Forelimb muscle (tissue), 1 donor: ENCODE measurements around the gene EDNRB. TPM values are rescaled to one million over a fixed set of nuclear protein-coding genes. Genes with fewer than 3 reads are reported as not detected.
"Not testable (repeated sequence)": the region's sequence is repeated elsewhere in the genome, so short reads cannot be mapped to it uniquely, and the experiment has no call there.

Source experiments
- DNase-seq: peaks from one replicate; pipeline ENCODE4 v3.0.0-alpha.2; 2013; ENCODE audit warnings: low read depth
- polyA plus RNA-seq: library from polyadenylated mRNA; unstranded; fragments of 120-200 nt; gene quantifications from one replicate; pipeline ENCODE4 v1.2.1, GENCODE V29; 2013; ENCODE audit not compliant: insufficient read length

EDNRB gene
- polyA plus RNA-seq = 9.1 TPM

DNA sequence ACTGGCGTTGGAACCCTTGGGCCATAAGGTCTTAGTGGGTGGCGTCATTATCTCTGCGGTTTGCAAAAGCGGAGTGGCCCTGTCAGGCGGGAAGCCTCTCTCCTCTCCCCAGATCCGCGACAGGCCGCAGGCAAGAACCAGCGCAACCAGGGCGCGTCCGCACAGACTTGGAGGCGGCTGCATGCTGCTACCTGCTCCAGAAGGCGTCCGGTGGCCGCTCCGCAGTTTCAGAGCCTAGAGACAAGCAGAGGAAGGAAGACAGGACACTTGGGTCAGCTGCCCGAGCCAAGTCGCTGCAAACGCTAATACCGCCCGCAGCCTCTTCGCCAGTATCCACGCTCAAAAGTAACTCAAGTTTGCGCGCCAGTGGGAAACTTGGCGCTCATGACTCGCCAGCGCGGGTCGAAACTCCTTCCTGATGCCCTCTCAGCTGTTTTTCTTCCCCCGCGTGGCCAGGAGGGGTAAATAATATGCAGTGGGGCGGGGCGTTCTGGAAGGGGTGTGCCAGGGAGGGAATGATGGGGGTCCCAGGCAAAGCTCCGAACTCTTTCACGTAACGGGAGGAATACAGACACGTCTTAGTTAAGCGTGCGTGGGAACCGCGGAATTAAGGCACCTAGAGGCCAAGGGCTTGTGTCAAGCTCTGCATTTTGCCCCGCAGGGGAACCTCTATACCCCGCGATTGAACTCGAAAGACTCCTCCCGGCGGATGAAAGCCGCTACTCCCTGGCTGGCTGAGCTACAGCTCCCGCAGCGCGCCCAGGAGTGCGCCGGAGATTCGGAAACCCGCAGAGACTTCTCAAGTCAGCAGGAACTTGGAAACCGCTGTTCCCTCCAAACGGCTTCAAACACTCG lies at the start of gene EDNRB:
Gene EDNRB, minus strand, starts transcription at position 441 of the 855 bp plus-strand sequence. Its CDS starts 258 bp downstream, at position 183.
- no peak for DNase-seq

DNA sequence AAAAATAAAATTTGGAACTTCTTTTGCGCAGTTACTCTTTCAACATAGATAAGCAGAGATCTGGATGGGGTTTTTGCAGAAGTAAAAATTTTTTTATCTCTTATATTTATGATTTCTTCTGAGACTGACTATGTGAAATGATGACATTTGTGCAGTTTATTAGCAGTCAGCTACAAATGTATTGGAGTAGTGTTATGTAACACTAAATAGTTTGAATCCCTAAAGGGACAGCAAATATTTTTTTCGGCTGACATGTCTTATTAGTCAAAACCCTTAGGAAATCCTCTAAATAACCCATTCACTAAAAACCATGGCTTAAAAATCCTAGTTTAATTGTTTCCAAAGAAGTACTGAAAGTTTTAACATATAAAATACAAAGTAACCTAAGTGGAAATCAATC lies 48.0 kb upstream of the EDNRB start:
- DNase-seq = no peak

DNA sequence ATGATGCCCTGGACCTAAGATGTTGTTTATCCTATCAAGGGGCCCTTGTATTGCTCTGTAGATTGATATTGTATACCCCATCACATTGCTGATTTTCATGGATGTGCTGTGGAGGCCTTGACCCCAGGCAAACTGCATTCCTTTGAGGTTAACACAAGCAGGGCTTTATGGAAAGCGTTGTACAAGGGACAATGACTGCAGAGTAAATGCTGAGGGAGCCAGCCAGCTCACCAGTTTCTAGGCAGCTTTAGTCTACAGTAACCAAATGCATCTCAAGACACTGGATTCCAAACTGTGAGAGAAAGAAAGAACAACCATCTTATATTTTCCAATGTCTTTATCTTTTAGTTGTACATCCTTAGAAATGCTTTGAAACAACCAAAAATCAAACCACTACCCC lies 34.1 kb upstream of the EDNRB start:
- DNase-seq = no peak

DNA sequence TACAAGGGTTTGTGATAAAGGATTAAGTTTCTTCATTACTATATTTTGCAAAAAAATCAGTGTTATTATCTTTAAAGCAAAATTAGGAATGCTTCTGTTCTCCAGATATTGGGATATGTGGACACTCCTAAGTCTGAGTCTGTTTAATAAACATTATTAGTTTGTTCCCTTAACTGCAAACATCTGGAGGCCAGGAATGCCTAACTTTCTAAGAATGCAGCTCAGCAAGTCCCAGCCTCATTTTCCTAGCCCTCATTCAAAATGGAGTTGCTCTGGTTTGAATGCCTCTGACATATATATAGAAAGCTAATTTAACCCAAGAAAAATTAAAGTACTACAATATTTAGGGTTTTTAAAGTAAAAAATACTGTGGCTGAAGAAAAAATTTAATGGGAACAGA lies 33.6 kb upstream of the EDNRB start:
- no peak for DNase-seq

DNA sequence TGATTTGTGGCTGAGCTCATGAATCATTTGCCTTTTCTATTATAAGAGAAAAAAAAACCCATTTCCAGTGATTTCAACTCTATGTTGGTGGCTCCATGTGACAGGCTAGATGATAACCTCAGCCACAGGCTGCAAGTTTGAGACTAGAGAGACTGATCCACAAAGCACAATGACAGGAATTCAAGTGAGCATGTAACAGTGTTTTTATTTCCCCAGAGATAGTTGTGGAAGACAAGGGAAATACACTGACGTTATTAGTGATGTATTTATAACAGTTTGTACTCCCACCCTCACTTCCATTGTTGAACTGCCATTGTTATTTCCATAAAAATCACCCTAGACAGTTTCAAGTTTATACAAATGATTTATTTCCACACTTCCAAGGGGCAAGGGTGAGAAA lies 27.9 kb upstream of the EDNRB start:
- DNase-seq = no peak

DNA sequence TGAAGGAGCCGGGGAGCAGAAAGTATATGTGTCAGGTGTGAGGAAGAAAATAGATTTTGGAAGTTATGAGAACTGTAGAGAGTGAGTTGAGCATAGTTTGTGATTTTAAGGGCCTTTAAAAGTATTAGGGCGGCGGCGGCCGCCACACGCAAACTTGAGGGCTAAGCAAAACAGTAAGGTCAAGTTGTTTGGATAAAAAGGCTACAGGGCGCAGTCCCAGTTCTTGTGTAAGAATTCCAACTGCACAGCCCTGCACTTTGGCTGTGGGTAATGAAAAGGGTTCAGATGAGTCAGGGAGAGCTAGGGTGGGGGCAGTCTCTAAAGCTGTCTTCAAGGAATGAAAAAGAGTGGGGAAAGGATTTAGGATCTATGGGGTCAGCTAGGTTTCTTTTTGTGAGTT lies 16.4 kb upstream of the EDNRB start:
- not testable (repeated sequence) for DNase-seq

DNA sequence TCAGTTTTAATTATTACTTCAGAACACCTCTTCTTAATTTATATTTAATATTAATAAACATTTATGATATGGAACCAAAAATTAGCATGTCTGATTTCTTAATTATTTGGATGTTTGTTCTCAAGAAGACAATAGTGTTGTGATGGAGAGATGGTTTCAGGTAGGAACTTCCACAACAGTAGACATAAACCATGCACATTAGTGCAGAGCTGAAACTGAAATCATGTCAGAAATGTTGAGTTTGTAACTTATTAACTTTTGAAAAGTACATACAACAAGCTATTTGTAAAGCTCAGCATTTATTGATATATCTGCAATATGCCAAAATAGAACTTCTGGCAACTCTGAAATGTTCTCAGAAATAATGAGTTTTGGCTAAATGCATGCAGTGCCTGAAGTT lies 11.8 kb upstream of the EDNRB start:
- DNase-seq = no peak

DNA sequence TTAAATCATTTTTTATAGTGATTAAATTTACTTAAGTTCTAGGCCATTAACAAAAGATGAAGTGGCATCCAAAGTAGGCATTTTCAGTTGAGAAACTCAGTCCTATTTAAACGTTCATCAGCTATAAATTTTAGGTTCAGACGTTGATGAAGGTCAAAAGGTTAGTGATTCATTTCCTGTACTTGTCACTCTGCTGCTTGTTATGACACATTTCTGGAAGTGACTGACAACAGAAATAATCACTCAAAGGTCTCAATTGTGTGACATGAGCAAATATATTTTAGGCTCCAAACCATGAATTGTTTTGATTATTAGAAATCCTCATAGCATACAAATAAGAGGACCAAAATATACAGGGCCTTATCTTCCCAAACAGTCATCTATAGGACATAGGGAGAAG lies 10.3 kb upstream of the EDNRB start:
- DNase-seq = no peak

DNA sequence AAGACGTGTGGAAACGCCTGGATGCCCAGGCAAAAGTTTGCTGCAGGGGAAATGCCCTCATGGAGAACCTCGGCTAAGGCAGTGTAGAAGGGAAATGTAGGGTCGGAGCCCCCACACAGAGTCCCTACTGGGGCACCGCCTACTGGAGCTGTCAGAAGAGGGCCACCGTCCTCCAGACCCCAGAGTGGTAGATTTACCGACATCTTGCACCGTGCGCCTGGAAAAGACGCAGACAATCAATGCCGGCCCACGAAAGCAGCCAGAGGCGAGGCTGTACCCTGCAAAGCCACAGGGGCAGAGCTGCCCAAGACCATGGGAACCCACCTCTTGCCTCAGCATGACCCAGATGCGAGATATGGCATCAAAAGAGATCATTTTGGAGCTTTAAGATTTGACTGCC lies 7.0 kb upstream of the EDNRB start:
- no peak for DNase-seq

DNA sequence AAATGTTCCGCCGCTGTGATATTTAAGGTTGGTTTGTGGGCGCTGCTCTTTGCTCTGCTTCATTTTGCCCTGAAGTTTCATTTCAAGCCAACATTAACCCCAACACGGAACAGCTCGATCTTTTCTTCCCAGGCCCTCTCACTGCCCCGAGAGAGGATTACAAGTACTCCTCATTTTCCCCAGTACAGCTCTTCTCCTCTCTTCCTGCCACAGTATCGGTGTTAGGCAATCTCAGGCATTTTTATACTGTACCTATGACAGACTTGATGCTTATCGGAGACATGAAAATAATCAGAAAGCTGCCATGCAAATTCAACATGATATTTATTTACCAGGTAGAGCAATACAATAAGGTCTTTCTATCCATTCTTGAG lies 1.3 kb upstream of the EDNRB start:
- no peak for DNase-seq

DNA sequence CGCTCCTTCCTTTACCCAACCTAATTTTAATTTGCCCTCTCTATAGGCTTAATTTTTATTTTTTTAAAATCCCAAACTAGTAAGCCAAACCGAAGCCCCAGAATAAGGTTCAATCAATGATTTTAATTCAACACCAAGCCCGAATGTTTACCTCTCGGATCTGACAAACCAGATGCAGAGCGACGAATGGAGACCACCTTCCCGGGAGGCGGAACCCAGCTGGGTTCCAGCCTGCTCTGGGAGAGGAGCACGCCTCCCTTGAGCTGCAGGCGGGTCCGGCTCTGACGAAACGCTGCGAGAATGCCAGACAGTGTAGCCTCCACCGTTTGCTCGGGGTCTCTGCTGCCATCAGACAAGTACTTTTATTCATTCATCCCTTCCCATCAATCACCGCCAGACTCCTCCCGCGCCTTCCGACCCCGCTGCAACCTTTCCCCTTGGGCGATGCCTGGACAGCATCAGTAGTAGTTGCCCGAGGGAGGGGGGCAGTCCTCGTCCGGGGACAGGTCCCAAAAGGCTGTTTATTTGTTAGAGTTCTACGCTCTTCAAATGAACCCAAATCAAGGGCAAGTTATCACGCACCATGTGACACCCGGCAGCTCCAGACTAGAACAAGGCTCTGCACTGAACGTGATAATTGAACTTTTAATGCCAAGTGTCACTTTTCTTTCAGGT lies 752 bp upstream of the EDNRB start:
- no peak for DNase-seq

DNA sequence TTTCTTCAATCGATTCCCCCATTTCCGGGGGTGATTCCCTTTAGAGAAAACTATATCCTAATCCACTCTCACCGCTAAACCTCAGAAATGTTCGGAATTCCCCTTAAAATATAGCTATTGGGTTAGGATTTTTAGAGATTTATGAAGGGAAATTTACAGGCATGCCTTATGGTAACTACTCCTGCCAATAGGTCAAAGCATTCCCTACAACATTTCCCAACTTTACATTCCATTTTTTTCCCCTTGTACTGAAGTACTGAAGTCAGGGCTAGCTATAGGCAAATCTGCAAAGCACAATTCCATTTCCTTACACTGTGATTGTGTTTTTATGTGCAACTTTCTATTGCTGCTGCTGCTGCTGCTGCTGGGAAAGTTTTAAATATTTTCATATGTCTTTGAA lies 2.1 kb downstream of the EDNRB start:
- DNase-seq = no peak

DNA sequence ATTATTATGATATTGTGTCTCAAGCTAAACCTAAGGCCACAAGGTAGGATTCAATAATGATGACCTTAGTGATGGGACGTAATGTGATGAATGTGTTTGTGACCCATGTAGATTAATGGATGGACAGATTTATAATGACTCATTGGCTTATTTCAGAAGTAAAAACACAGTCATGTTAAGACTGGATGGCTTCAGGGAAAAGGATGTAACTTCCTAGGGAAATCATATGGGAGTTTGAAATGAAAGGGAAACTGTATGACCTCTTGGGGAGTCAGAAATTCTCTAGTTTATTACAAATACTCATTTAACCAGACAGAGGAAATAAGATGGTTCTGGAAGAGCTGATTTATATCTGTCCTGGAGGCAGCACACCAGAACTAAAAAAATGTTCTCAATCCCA lies 2.9 kb downstream of the EDNRB start:
- DNase-seq = no peak

DNA sequence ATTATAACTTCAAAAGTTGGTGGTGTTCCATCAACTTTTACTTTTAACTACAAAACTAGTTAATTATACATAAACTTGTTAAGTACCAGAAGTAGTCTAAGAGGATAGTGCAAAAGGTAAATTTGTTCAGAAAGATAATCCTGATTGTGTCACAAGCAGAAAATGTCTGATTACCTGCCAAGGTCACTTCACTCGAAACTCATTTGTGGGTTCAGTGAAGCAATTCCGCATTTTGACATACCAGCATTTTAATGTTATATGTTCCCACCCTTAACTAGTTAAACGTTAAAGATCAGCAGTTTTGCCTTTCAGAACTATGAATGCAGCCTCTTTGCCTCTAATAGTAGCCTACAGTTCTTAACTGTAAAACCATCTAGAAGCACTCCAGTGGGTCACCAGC lies 5.6 kb downstream of the EDNRB start:
- DNase-seq = no peak

DNA sequence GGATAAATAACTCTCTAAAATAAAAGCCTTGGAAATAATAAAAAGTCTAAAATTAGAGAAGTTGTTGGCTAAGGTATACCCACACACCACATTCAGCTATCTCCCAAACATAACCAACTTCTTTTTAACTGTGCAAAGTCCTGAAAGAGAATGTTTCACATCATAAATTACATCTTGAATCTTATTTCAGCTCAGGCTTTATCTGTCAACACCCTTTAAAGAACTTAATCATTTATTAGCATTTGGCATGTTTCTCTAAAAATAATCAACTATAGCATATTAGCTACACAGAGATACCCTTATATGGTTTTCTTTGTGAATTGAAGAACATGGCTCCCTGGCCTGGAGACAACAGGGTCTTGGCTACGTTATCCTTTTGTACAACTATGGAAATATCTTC lies 6.9 kb downstream of the EDNRB start:
- no peak for DNase-seq

DNA sequence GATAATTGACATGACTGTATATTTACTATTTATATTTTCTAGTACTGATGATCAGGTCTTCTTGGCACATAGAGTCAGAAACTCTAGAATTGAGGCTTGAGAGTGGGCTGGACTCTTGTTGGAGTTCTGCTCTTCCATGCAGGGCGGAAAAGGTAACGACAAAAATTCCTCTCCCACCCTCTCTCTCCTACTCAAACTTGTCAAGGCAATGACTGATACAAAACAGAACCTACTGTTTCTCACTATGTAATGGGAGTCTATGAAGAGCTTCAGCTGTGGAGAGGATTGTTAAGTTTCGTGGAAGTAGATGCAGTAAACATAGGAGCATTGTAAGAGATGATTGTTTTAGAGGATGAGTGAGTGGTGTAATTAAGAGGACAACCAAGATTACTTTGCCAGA lies 8.8 kb downstream of the EDNRB start:
- DNase-seq = no peak

DNA sequence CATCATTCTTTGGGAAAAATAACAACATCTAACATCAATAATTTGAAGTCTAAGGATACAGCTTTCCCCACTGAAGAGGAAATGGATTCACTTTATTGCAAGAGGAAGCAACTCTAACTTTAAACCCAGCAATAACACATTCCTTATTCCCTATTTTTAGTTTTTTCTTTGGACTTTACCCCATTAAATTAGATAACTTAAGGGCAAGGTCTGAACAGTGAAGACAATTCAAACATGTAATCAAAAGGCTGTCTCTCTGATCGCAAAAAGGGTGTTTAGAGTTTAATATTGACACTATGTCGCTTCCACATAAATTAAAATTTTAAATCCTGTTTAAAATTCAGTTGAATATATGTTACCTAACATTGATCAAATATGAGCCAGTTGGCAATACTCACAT lies 10.1 kb downstream of the EDNRB start:
- no peak for DNase-seq

DNA sequence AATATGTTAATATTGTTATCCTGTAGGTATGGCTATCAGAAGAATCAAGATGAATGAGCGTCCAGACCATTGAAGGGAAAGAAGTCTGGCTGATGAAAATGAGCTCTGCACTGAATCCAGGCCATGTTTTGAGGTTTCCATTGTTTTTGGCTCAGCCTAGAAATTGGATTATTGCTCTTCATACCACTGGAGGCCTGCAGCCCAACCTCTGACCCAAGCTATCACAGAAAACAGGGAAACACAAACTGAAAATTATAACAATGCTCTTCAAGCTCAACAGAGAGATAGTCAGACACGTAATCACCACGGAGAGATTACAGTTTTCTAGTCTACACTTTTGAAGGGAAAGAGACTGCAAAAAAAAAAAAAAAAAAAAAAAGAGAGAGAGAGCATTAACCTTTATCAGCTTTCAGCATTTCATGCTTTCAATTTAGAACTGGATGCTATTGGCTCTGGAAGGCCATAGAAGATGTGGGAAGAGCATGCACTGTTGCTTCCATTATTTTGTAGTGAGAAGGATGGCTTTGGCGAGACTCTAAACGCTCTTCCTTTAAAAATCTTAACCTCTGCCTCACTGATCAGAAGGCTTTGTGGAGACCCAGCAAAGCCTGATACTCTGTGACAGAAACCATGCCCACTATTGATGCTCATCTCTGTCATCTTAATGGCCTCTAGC lies 10.8 kb downstream of the EDNRB start:
- DNase-seq = no peak

DNA sequence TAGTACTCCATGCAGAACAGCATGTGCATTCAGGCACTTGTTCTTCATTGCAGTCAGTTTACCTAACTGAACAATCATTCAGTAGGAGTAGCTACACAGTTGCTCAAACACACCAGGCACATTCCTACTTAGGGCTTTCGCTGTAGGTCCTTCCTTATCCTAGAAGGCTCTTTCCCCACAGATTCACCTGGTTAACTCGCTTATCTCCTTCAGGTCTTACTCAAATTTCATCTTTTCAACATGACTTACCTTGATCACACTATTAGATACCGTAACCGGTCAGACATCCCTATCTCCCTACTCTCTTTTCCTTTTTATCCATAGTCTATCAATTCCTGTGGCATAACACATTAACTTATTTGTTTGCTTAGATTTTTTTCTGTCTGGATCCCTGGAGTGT lies 14.6 kb downstream of the EDNRB start:
- DNase-seq = no peak

DNA sequence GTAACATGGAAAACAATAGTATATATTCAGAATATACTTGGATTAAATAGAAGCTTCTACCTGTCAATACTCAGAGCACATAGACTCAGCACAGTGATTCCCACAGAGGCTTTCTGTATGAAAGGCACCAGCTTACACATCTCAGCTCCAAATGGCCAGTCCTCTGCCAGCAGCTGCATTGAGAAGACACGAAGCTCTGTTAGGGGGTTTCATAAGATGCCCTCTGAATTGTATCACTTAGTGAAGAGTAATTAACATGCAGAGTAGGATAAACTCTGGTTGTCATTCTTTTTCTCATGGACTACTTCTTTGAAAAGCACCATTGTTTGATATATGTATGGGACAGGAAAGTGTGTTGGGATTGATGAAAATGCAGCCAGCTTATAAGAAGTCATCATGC lies 15.2 kb downstream of the EDNRB start:
- DNase-seq = no peak

DNA sequence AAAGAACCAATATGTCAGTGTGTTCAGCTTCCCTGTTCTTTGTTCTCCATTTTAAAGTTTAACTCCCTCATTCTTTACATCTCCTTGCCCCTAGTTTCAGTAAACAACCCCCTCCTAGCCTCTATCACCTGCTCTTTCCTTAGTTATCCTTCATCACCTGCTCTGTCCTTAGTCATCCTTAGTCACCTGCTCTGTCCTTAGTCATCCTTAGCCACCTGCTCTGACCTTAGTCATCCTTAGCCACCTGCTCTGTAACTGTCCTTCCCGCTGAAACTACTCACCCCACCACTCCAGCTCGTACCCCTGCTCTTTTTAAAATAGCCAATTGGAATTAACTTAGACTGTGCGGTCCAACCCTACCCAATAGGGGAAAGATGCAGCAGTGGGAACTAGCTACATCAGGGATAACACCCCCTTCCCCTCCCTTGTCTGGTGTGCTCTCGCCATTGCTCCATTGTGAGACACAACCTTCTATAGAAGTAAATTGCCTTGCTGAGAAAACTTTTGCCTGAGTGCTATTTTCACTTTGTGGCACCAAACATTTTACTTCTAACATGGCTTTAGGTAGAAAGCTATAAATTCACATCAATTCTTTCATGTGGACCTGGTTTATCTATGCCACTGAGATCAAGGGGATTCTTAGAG lies 16.2 kb downstream of the EDNRB start:
- DNase-seq = no peak

DNA sequence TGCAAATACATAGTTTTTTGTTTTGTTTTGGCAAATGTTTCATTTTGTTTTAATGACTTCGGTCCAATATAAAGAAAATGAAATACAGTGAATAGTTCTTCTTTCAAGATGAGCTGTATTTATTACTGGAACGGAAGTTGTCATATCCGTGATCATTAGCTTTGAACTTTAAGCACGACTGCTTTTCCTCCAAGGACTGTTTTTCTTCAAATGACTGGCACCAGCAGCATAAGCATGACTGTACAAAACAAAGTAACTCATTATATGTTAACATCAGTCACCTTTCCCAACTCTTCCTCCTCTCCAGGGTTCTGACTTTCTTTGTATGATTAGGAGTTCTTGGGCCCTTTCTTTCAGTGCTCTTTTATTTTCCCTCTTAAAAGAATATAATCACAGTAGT lies 20.5 kb downstream of the EDNRB start:
- no peak for DNase-seq
